Spleen (tissue), 11 donors: Measurements from ENCODE around the gene TENM4. TPM values are rescaled to one million over a fixed set of nuclear protein-coding genes. Genes with fewer than 3 reads are reported as not detected.

Source experiments
- DNase-seq: peaks from one replicate; pipeline ENCODE4 v3.0.0-alpha.2; 2020
- H3K27ac ChIP-seq, 8 donors: fragments of 200-600 bp; sonication (generic) in 7 of 8; 1 replicate in 4 of 8; 2 replicates in 4 of 8; pipeline versions ENCODE4 v1.5.0 to v1.8.0; 2016 to 2021; ENCODE audit warnings: inconsistent platforms in 4 of 8, mild to moderate bottlenecking in 4 of 8, moderate library complexity in 1 of 8
- H3K27me3 ChIP-seq, 7 donors: fragments of 200-600 bp; sonication (generic) in 6 of 7; replicated peaks in 1 of 7; 1 replicate in 4 of 7; 2 replicates in 3 of 7; pipeline versions ENCODE4 v1.5.0 to v1.8.0; 2016 to 2021; ENCODE audit warnings: inconsistent platforms in 3 of 7, mild to moderate bottlenecking in 1 of 7
- H3K36me3 ChIP-seq, 6 donors: fragments of 200-600 bp; sonication (generic) in 5 of 6; 1 replicate in 4 of 6; 2 replicates in 2 of 6; pipeline versions ENCODE4 v1.5.0 to v1.8.0; 2016 to 2021; ENCODE audit warnings: inconsistent platforms in 2 of 6
- H3K4me1 ChIP-seq, 6 donors: fragments of 200-600 bp; sonication (generic) in 5 of 6; 1 replicate in 3 of 6; 2 replicates in 3 of 6; pipeline versions ENCODE4 v1.5.0 to v1.8.0; 2016 to 2021; ENCODE audit warnings: inconsistent platforms in 3 of 6
- H3K4me3 ChIP-seq, 8 donors: fragments of 200-600 bp; sonication (generic) in 7 of 8; 1 replicate in 4 of 8; 2 replicates in 4 of 8; pipeline versions ENCODE4 v1.5.0 to v1.8.0; 2016 to 2021; ENCODE audit warnings: inconsistent platforms in 4 of 8, mild to moderate bottlenecking in 4 of 8, moderate library complexity in 2 of 8
- H3K9me3 ChIP-seq, 8 donors: fragments of 200-600 bp; sonication (generic) in 7 of 8; 1 replicate in 4 of 8; 2 replicates in 4 of 8; pipeline versions ENCODE4 v1.5.0 to v1.8.0; 2016 to 2021; ENCODE audit warnings: inconsistent platforms in 4 of 8
- CTCF ChIP-seq, 11 experiments: fragments of 200-600 bp in 7 of 11; fragments of 450-650 bp in 4 of 11; sonication (generic) in 4 of 11; IDR thresholded peaks in 8 of 11; conservative IDR thresholded peaks in 3 of 11; 1 replicate in 7 of 11; 2 replicates in 4 of 11; pipeline versions ENCODE4 v1.4.0 to v1.8.0; 2016 to 2021; ENCODE audit warnings: antibody characterized with exemption in 11 of 11, inconsistent platforms in 4 of 11, mild to moderate bottlenecking in 1 of 11
- POLR2A ChIP-seq, 3 donors: fragments of 450-650 bp; IDR thresholded peaks; one replicate each; pipeline ENCODE4 v1.5.1; 2017; ENCODE audit warnings: antibody characterized with exemption in 3 of 3, mild to moderate bottlenecking in 1 of 3
- POLR2AphosphoS5 ChIP-seq, 3 donors: sonication (generic); formaldehyde crosslinking; IDR thresholded peaks; one replicate each; pipeline ENCODE4 v1.5.1; 2017; ENCODE audit warnings: antibody characterized with exemption in 3 of 3
- WGBS, 5 donors: extraction: QIAGEN DNeasy Blood & Tissue Kit in 3 of 5; methylation state at CpG; one replicate each; pipeline versions ENCODE4 v1.1.5 to v1.1.7; 2013 to 2018; 5-methylcytosine and 5-hydroxymethylcytosine counted together
- intact Hi-C: fragments of 100-400 bp; cut with DNase I; formaldehyde crosslinking; loops from one replicate; pipeline ENCODE4 v1.15.0; 2023; ENCODE audit warnings: low total_unique reads
- polyA plus RNA-seq, 3 donors: library from polyadenylated mRNA; stranded (reverse); fragments of 200-250 nt; gene quantifications; one replicate each; pipeline ENCODE4 v1.2.1, GENCODE V29; 2013
- total RNA-seq, 7 donors: library from RNA; depleted of rRNA in 3 of 7; stranded (reverse); fragments of >200 nt in 3 of 7; fragmentation: NEBNext Ultra II Directional in 4 of 7; extraction: Animal tissue kit (Norgen Biotek cat#: 25700) in 4 of 7; gene quantifications; one replicate each; pipeline versions ENCODE4 v1.1.0 to v1.2.1, GENCODE V29; 2016 to 2021
- donor health status: healthy with polysubstance abuse.
- donor health status: DM: no; HTN: no; CAD: no; lungs with moderate emphysema.
- donor health status: DM: no; HTN: no; CAD: no.
- donor health status: Bipolar disorder and iron deficiency.
- donor health status: healthy.
- donor health status: DM: no; HTN: no; CAD: no.
- donor health status: DM: yes; HTN: yes; CAD: no.

Gene TENM4
- total and polyA plus RNA-seq, 10 donors, result 0.09 to 4.5 (median 1.2) TPM

DNA sequence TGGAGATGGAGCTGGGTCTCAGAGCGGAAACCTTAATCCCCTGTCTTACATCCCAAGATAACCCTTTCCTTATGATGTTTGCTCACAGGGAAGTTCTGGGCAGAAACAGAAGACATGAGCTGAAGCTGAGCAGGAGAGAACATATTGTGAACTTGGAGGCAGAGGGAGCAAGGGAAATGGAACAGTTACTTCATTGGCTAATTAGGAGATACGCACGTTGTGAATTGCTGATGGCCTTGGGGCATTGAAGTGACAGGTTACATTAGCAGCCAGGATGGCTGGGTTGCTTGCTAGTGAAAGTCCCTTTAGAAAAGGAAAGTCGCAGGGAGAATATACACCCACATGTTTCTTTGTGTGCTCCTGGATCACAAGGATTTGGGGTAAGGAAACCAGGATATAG, 48.7 kb downstream of the TENM4 start:
- DNase-seq, result no peak
- no peak overlapping the region for H3K27ac ChIP-seq
- intact Hi-C loops, result no loop called here
- peaks cover 0 to 5% (median 0%) of the 10 kb centered on the region in 6 donors for H3K4me1 ChIP-seq
- 32 to 68% (median 41%) methylated on average over 4 of the region's 4 CpGs for WGBS, 5 donors
- no peaks in the 10 kb centered on the region for H3K9me3 ChIP-seq
- TF ChIP-seq POLR2A (IDR thresholded peaks at IDR 0.05), result no peak
- no peaks in the 10 kb centered on the region for H3K36me3 ChIP-seq
- no peak overlapping the region for H3K4me3 ChIP-seq
- H3K27me3 ChIP-seq, result peaks cover 0 to 19% (median 0%) of the 10 kb centered on the region in 7 donors

DNA sequence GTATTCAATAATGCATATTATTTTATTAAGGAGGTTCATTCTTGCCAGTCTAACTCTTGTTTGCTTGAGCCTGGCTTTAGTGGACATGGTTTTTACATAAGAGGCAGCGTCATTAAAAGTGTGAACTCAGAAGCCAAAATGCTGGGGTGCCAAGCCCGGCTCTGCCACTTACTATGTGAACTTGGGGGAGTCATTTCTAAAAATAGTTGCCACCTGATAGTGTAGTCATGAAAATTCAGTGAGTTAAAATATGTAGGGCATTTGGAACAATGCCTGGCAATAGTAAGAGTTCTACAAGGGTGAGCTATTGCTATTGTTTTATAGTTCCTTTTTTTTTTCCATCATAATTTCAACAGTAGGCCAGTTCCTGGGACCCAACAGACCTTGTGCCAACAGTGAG, 49.9 kb downstream of the TENM4 start:
- no peak overlapping the region for H3K4me3 ChIP-seq
- H3K27me3 ChIP-seq, result peaks cover 0 to 19% (median 0%) of the 10 kb centered on the region in 7 donors
- H3K36me3 ChIP-seq, result no peaks in the 10 kb centered on the region
- no peak for DNase-seq
- no peak for TF ChIP-seq POLR2AphosphoS5 (IDR thresholded peaks at IDR 0.05)
- TF ChIP-seq CTCF (IDR thresholded peaks at IDR 0.05 in 8 of 11, conservative IDR thresholded peaks at IDR 0.05 in 3 of 11), result no peak
- no peak for TF ChIP-seq POLR2A (IDR thresholded peaks at IDR 0.05)
- H3K4me1 ChIP-seq, result peaks cover 0 to 8% (median 0%) of the 10 kb centered on the region in 6 donors
- WGBS, 5 donors, result 32 to 69% (median 50%) methylated on average over 2 of the region's 2 CpGs
- H3K27ac ChIP-seq, result no peak overlapping the region
- intact Hi-C loops, result no loop called here
- H3K9me3 ChIP-seq, result no peaks in the 10 kb centered on the region

- 80 to 91% (median 89%) methylated on average over 2 of the region's 2 CpGs for WGBS, 5 donors
These were observed 50.4 kb downstream of the TENM4 start for GRCh38 chr11:79390477-79390876.

DNA sequence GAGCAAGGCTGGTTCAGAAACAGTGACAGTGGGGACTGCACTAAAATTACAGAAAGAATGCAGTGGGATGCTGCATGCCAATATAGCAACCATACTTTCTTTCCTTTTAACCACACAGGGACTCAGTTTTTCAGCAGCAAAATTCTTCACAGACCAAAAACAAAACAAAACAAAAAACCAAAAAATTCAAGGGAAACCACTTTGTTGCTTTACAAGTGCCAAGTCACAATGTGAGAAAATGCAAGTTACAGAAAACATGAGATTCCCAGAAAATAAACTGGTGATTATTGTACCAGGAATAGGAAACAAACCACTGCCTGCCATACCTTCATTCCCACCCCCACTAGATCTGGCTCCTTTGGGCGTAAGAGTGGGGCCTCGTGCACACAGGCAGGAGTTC, 52.6 kb downstream of the TENM4 start:
- Histone ChIP-seq H3K36me3 (no peaks in the 10 kb centered on the region), H3K9me3 (no peaks in the 10 kb centered on the region), H3K4me1 (peaks cover 0 to 8% (median 0%) of the 10 kb centered on the region in 6 donors), H3K27me3 (peaks cover 0 to 20% (median 0%) of the 10 kb centered on the region in 7 donors), H3K4me3 (no peak overlapping the region), H3K27ac (no peak overlapping the region)
- intact Hi-C loops, result no loop called here
- 87 to 92% (median 88%) methylated on average over 2 of the region's 2 CpGs for WGBS, 5 donors
- DNase-seq, result no peak
- TF ChIP-seq POLR2A (IDR thresholded peaks at IDR 0.05), result no peak
- no peak for TF ChIP-seq CTCF (IDR thresholded peaks at IDR 0.05 in 8 of 11, conservative IDR thresholded peaks at IDR 0.05 in 3 of 11)
- TF ChIP-seq POLR2AphosphoS5 (IDR thresholded peaks at IDR 0.05), result no peak

More at GRCh38 chr11:79390477-79390876, 50.4 kb downstream of the TENM4 start:
- Histone ChIP-seq H3K27me3 (peaks cover 0 to 19% (median 0%) of the 10 kb centered on the region in 7 donors), H3K4me1 (peaks cover 0 to 8% (median 0%) of the 10 kb centered on the region in 6 donors), H3K36me3 (no peaks in the 10 kb centered on the region), H3K27ac (no peak overlapping the region), H3K9me3 (no peaks in the 10 kb centered on the region), H3K4me3 (no peak overlapping the region)
- intact Hi-C loops, result no loop called here
- DNase-seq, result no peak
- TF ChIP-seq CTCF (IDR thresholded peaks at IDR 0.05 in 8 of 11, conservative IDR thresholded peaks at IDR 0.05 in 3 of 11) (no peak), POLR2AphosphoS5 (IDR thresholded peaks at IDR 0.05) (no peak), POLR2A (IDR thresholded peaks at IDR 0.05) (no peak)

DNA sequence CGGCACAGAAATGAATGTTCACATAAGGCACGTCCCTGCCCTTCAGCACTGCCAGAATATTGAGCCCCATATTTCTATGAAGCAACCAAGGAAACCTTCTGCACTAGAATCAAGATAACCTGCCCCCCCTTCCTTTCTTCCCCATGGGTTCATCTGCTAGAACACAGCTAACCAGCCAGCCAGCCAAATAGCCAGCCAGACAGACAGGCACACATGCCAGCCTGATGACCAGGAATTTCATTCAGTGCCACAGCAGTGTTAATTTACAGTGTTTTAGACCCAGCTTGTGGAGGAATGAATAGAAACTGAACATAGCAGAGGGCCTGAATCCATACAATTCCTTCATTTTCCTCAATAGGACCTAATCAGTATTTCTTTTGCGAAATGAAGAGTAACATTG, 57.0 kb downstream of the TENM4 start:
- 74 to 88% (median 82%) methylated on average over 3 of the region's 3 CpGs for WGBS, 5 donors
- H3K4me1 ChIP-seq, result peaks cover 0 to 8% (median 0%) of the 10 kb centered on the region in 6 donors
- no peak overlapping the region for H3K4me3 ChIP-seq
- peaks cover 0 to 17% (median 0%) of the 10 kb centered on the region in 7 donors for H3K27me3 ChIP-seq
- H3K9me3 ChIP-seq, result no peaks in the 10 kb centered on the region
- no peaks in the 10 kb centered on the region for H3K36me3 ChIP-seq
- no peak for TF ChIP-seq POLR2AphosphoS5 (IDR thresholded peaks at IDR 0.05)
- TF ChIP-seq POLR2A (IDR thresholded peaks at IDR 0.05), result no peak
- TF ChIP-seq CTCF (IDR thresholded peaks at IDR 0.05 in 8 of 11, conservative IDR thresholded peaks at IDR 0.05 in 3 of 11), result no peak
- intact Hi-C loops, result no loop called here
- no peak overlapping the region for H3K27ac ChIP-seq
- no peak for DNase-seq
